Panc1 (cell line): ENCODE results near the gene NOP14.

Experiments
- CTCF ChIP-seq: fragments of 450-650 bp; IDR thresholded peaks from 2 replicates; pipeline ENCODE4 v1.5.1; 2017; ENCODE audit warnings: mild to moderate bottlenecking
- POLR2AphosphoS5 ChIP-seq: IDR thresholded peaks from 2 replicates; pipeline ENCODE4 v1.6.1; 2012; ENCODE audit warnings: mild to moderate bottlenecking, low read depth, low read length, moderate library complexity
- REST ChIP-seq, 2 experiments: IDR thresholded peaks; 2 replicates each; pipeline ENCODE4 v1.6.1; 2011 to 2012; ENCODE audit warnings: low read depth in 2 of 2, control low read depth in 1 of 2, low read length in 1 of 2, mild to moderate bottlenecking in 1 of 2, moderate library complexity in 1 of 2; ENCODE audit not compliant: insufficient read depth in 1 of 2
- SIN3A ChIP-seq: IDR thresholded peaks from 2 replicates; pipeline ENCODE4 v1.6.1; 2012; ENCODE audit warnings: low read depth, mild to moderate bottlenecking, low read length, moderate library complexity, borderline replicate concordance; ENCODE audit not compliant: insufficient read depth
- TCF7L2 ChIP-seq: IDR thresholded peaks from 2 replicates; pipeline ENCODE4 v1.6.1; 2011; ENCODE audit warnings: mild to moderate bottlenecking, low read depth, low read length, inconsistent platforms

GRCh38 chr4:2942037-2942531 is 21.1 kb downstream of the NOP14 start:
- TF ChIP-seq CTCF (no peak), REST (IDR thresholded peaks at IDR 0.05; ENCODE audit: insufficient read depth in 1 of 2, low read depth in 2 of 2, low read length in 1 of 2) (no peak), POLR2AphosphoS5 (no peak; the same call in 1 of the 2 replicates), TCF7L2 (no peak), SIN3A (no peak)
